ENCODE data around the gene SMIM44. TPM values are rescaled to one million over a fixed set of nuclear protein-coding genes. Genes with fewer than 3 reads are reported as not detected.

Gene SMIM44
- total and polyA plus RNA-seq, 2 donors (not counting 1 experiment from before 2014, with no cell fraction given): not detected

- Histone ChIP-seq H3K4me1 (ENCODE audit: control insufficient read depth, extremely low read depth, insufficient read depth, low read length) (peaks cover 7% of the 10 kb centered on the region), H3K9ac (ENCODE audit: insufficient read depth, low read length) (no peak overlapping the region), H3K27me3 (ENCODE audit: control insufficient read depth, insufficient read depth, low read length) (no peaks in the 10 kb centered on the region), H4K20me1 (ENCODE audit: control insufficient read depth, extremely low read depth, insufficient read depth, low read length) (no peaks in the 10 kb centered on the region), H3K36me3 (ENCODE audit: control insufficient read depth, insufficient read depth, low read length) (peaks cover 27% of the 10 kb centered on the region), H3K9me3 (ENCODE audit: control insufficient read depth, insufficient read depth, low read depth, low read length) (no peaks in the 10 kb centered on the region), H2AFZ (ENCODE audit: low read length) (no peak overlapping the region), H3K79me2 (ENCODE audit: control insufficient read depth, insufficient read depth, low read length) (peaks cover 37% of the 10 kb centered on the region), H3K4me2 (ENCODE audit: extremely low read depth, insufficient read depth, low read length) (no peak overlapping the region), H3K27ac (ENCODE audit: insufficient read depth, low read length) (no peak overlapping the region), H3K4me3 (replicated peaks in 1 of 4; ENCODE audit: control extremely low read depth in 1 of 4, insufficient read depth in 1 of 4, low read depth in 3 of 4, low read length in 4 of 4) (no peak overlapping the region)
- no peak for DNase-seq (ENCODE audit: low read depth in 2 of 2)
- TF ChIP-seq EZH2 (IDR thresholded peaks at IDR 0.05; ENCODE audit: low read length, missing control alignments) (no peak), CTCF (conservative IDR thresholded peaks at IDR 0.05 in 1 of 2, IDR thresholded peaks at IDR 0.05 in 1 of 2; ENCODE audit: low read depth in 1 of 2, low read length in 2 of 2) (no peak)
Measured at GRCh38 chr19:3441089-3441985, 41.9 kb downstream of the SMIM44 start.

GRCh38 chr19:3440082-3440481 lies 43.2 kb downstream of the SMIM44 start:
- H3K9ac ChIP-seq (ENCODE audit: insufficient read depth, low read length): no peak overlapping the region
- no peak overlapping the region for H3K27ac ChIP-seq (ENCODE audit: insufficient read depth, low read length)
- H4K20me1 ChIP-seq (ENCODE audit: control insufficient read depth, extremely low read depth, insufficient read depth, low read length): no peaks in the 10 kb centered on the region
- H3K4me3 ChIP-seq (replicated peaks in 1 of 4; ENCODE audit: control extremely low read depth in 1 of 4, insufficient read depth in 1 of 4, low read depth in 3 of 4, low read length in 4 of 4): no peak overlapping the region
- H3K4me1 ChIP-seq (ENCODE audit: control insufficient read depth, extremely low read depth, insufficient read depth, low read length): peaks cover 10% of the 10 kb centered on the region
- H3K27me3 ChIP-seq (ENCODE audit: control insufficient read depth, insufficient read depth, low read length): no peaks in the 10 kb centered on the region
- TF ChIP-seq EZH2 (IDR thresholded peaks at IDR 0.05; ENCODE audit: low read length, missing control alignments) (no peak), CTCF (conservative IDR thresholded peaks at IDR 0.05 in 1 of 2, IDR thresholded peaks at IDR 0.05 in 1 of 2; ENCODE audit: low read depth in 1 of 2, low read length in 2 of 2) (peak; percentile 20 to 34)
- DNase-seq (ENCODE audit: low read depth in 2 of 2): no peak
- H2AFZ ChIP-seq (ENCODE audit: low read length): no peak overlapping the region
- peaks cover 30% of the 10 kb centered on the region for H3K79me2 ChIP-seq (ENCODE audit: control insufficient read depth, insufficient read depth, low read length)
- no peaks in the 10 kb centered on the region for H3K9me3 ChIP-seq (ENCODE audit: control insufficient read depth, insufficient read depth, low read depth, low read length)
- H3K4me2 ChIP-seq (ENCODE audit: extremely low read depth, insufficient read depth, low read length): no peak overlapping the region
- peaks cover 20% of the 10 kb centered on the region for H3K36me3 ChIP-seq (ENCODE audit: control insufficient read depth, insufficient read depth, low read length)

DNA sequence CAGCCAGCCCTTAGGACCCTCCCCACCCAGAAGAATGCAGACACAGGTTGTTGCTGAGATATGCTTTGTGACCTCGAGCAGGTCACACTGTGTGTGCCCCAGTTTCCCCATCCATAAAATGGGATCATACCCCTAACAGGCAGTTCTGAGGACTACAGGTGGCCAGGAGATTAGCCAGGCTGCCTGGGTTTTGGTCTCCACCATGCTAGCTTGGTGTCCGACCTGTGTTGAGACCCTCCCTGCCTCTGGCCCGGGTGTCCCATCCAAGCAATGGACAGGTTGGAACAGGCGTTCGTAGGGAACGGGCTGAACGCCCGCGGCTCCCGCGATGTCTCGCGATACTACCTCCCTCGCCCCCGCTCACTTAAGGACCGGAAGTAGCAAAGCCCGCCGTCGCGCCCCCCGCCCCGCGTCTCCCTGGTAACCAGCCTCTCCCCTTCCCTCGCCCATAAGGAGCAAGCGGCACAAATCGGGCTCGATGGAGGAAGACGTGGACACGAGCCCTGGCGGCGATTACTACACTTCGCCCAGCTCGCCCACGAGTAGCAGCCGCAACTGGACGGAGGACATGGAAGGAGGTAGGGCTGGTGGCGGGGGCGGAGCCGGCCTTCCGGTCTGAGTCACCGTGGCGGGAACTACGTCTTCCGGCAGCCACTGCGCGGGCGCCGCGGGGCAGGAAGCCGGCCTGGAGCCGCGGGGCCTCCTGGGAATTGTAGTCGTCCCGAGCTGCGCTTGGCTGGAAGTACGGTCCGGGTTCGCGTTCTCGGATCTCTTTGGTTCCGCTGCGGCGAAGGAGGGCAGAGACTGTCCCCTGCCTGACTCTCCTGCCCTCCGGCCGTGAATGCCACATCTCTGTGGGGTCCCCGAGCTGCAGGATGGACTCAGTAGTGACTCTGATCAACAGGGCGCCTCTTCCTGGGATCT lies 48.3 kb downstream of the SMIM44 start:
- peaks cover 34% of the 10 kb centered on the region for H3K36me3 ChIP-seq (ENCODE audit: control insufficient read depth, insufficient read depth, low read length)
- peak overlapping the region in 3 of 4 experiments; percentile 23 to 36 (median 31) for H3K4me3 ChIP-seq (replicated peaks in 1 of 4; ENCODE audit: control extremely low read depth in 1 of 4, insufficient read depth in 1 of 4, low read depth in 3 of 4, low read length in 4 of 4)
- H3K79me2 ChIP-seq (ENCODE audit: control insufficient read depth, insufficient read depth, low read length): peaks cover 28% of the 10 kb centered on the region
- TF ChIP-seq EZH2 (IDR thresholded peaks at IDR 0.05; ENCODE audit: low read length, missing control alignments) (no peak), CTCF (conservative IDR thresholded peaks at IDR 0.05 in 1 of 2, IDR thresholded peaks at IDR 0.05 in 1 of 2; ENCODE audit: low read depth in 1 of 2, low read length in 2 of 2) (no peak)
- no peaks in the 10 kb centered on the region for H4K20me1 ChIP-seq (ENCODE audit: control insufficient read depth, extremely low read depth, insufficient read depth, low read length)
- H3K27ac ChIP-seq (ENCODE audit: insufficient read depth, low read length): peak overlapping the region; percentile 94
- H3K4me2 ChIP-seq (ENCODE audit: extremely low read depth, insufficient read depth, low read length): peak overlapping the region; percentile 71
- H3K27me3 ChIP-seq (ENCODE audit: control insufficient read depth, insufficient read depth, low read length): no peaks in the 10 kb centered on the region
- peaks cover 12% of the 10 kb centered on the region for H3K4me1 ChIP-seq (ENCODE audit: control insufficient read depth, extremely low read depth, insufficient read depth, low read length)
- peak; percentile 93 to 94 for DNase-seq (ENCODE audit: low read depth in 2 of 2)
- no peaks in the 10 kb centered on the region for H3K9me3 ChIP-seq (ENCODE audit: control insufficient read depth, insufficient read depth, low read depth, low read length)
- peak overlapping the region; percentile 67 for H3K9ac ChIP-seq (ENCODE audit: insufficient read depth, low read length)
- H2AFZ ChIP-seq (ENCODE audit: low read length): peak overlapping the region; percentile 38
